ENCODE measurements around the gene A2ML1. TPM values are rescaled to one million over a fixed set of nuclear protein-coding genes. Genes with fewer than 3 reads are reported as not detected.
"Not testable (repeated sequence)": the region's sequence is repeated elsewhere in the genome, so short reads cannot be mapped to it uniquely, and the experiment has no call there.

The A2ML1 gene
- total RNA-seq, 1 donor, result under 0.01 TPM

DNA sequence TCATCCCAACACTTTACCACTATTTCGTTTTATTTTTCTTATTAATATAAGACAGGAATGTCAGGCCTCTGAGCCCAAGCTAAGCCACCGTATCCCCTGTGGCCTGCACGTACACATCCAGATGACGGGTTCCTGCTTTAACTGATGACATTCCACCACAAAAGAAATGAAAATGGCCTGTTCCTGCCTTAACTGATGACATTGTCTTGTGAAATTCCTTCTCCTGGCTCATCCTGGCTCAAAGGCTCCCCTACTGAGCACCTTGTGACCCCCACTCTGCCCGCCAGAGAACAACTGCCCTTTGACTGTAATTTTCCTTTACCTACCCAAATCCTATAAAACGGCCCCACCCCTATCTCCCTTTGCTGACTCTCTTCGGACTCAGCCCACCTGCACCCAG is 12.3 kb upstream of the A2ML1 start:
- not testable (repeated sequence) for H3K36me3 ChIP-seq (ENCODE audit: insufficient read depth, low read length); H3K4me3 ChIP-seq (ENCODE audit: insufficient read depth, low read length); H4K20me1 ChIP-seq (ENCODE audit: insufficient read depth, low read length); H3K4me1 ChIP-seq (ENCODE audit: insufficient read depth, low read length); H3K79me2 ChIP-seq (ENCODE audit: insufficient read depth, low read length); H3K27ac ChIP-seq (ENCODE audit: low read depth, low read length); H3K9me3 ChIP-seq (ENCODE audit: low read depth, low read length); H3K4me2 ChIP-seq (ENCODE audit: insufficient read depth, low read length); H2AFZ ChIP-seq (ENCODE audit: low read length); DNase-seq (ENCODE audit: insufficient read length, low spot score, missing footprints); H3K27me3 ChIP-seq (ENCODE audit: insufficient read depth, low read length)

DNA sequence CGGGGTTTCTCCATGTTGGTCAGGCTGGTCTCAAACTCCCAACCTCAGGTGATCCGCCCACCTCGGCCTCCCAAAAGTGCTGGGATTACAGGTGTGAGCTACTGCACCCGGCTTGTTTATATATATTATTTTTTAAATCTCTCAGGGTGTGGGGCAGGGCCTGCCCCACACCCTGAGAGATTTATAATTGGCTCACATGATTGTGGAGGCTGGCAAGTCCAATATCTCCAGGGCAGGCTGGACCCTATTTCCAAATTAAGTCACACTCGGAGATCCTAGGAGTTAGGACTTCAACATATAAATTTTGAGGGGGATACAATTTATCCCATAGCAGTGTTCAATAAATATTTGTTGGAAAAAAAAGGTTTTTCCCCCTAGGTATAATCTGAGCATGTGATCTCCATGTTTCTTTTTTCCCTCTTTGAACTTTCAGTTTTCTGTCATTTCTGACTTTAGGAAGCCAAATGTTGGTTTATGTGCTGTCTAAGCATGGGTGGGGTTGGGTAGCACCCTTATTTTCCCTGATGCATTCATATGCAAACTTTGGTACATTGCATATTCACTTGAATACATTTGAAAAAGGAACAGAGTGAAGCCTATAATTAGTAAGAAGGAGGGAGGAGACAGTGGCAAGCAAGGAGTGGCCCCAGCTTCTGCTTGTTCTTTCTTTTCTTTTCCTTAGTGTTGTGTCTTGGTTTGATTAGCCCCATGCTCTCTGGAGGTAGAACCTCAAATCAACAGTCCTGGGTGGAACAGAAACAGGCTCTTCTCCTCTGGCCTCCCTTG is 8.7 kb upstream of the A2ML1 start:
- H3K36me3 ChIP-seq (ENCODE audit: insufficient read depth, low read length), result no peaks in the 10 kb centered on the region
- H3K79me2 ChIP-seq (ENCODE audit: insufficient read depth, low read length), result no peaks in the 10 kb centered on the region
- H3K4me3 ChIP-seq (ENCODE audit: insufficient read depth, low read length), result no peak overlapping the region
- H2AFZ ChIP-seq (ENCODE audit: low read length), result no peak overlapping the region
- H3K4me1 ChIP-seq (ENCODE audit: insufficient read depth, low read length), result no peaks in the 10 kb centered on the region
- H4K20me1 ChIP-seq (ENCODE audit: insufficient read depth, low read length), result no peaks in the 10 kb centered on the region
- H3K9me3 ChIP-seq (ENCODE audit: low read depth, low read length), result no peaks in the 10 kb centered on the region
- no peak overlapping the region for H3K27ac ChIP-seq (ENCODE audit: low read depth, low read length)
- H3K4me2 ChIP-seq (ENCODE audit: insufficient read depth, low read length), result no peak overlapping the region
- no peaks in the 10 kb centered on the region for H3K27me3 ChIP-seq (ENCODE audit: insufficient read depth, low read length)
- TF ChIP-seq, protein P1, sequence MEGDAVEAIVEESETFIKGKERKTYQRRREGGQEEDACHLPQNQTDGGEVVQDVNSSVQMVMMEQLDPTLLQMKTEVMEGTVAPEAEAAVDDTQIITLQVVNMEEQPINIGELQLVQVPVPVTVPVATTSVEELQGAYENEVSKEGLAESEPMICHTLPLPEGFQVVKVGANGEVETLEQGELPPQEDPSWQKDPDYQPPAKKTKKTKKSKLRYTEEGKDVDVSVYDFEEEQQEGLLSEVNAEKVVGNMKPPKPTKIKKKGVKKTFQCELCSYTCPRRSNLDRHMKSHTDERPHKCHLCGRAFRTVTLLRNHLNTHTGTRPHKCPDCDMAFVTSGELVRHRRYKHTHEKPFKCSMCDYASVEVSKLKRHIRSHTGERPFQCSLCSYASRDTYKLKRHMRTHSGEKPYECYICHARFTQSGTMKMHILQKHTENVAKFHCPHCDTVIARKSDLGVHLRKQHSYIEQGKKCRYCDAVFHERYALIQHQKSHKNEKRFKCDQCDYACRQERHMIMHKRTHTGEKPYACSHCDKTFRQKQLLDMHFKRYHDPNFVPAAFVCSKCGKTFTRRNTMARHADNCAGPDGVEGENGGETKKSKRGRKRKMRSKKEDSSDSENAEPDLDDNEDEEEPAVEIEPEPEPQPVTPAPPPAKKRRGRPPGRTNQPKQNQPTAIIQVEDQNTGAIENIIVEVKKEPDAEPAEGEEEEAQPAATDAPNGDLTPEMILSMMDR (IDR thresholded peaks at IDR 0.05; ENCODE audit: extremely low read depth, low read depth, low read length), result no peak
- no peak for DNase-seq (ENCODE audit: insufficient read length, low spot score, missing footprints)

DNA sequence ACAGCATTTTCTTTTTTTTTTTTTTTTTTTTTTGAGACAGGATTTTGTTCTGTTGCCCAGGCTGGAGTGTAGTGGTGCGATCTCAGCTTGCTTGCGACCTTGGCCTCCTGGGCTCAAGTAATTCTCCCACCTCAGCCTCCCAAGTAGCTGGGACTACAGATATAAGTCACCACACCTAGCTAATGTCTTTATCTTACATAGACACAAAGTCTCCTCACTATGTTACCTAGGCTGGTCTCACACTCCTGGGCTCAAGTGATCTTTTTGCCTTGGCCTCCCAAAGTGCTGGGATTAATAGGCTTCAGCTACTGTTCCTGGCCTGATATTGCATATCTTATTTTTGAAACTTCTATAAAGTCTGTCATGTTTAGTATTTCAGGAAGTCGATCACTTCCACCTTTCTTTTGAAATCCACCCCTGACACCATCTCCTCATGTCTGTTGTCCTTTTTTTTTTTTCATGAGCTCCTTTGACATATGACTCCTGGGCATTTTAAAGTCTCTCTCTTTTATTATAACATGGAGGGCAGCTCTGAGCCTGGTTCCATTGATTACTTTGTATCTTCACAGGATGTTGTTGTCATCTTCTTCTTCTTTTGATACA is 5.9 kb upstream of the A2ML1 start:
- Histone ChIP-seq H3K27me3 (ENCODE audit: insufficient read depth, low read length) (no peaks in the 10 kb centered on the region), H3K36me3 (ENCODE audit: insufficient read depth, low read length) (no peaks in the 10 kb centered on the region), H3K27ac (ENCODE audit: low read depth, low read length) (no peak overlapping the region), H3K4me1 (ENCODE audit: insufficient read depth, low read length) (no peaks in the 10 kb centered on the region), H2AFZ (ENCODE audit: low read length) (no peak overlapping the region), H4K20me1 (ENCODE audit: insufficient read depth, low read length) (no peaks in the 10 kb centered on the region), H3K4me3 (ENCODE audit: insufficient read depth, low read length) (no peak overlapping the region), H3K9me3 (ENCODE audit: low read depth, low read length) (no peaks in the 10 kb centered on the region), H3K4me2 (ENCODE audit: insufficient read depth, low read length) (no peak overlapping the region), H3K79me2 (ENCODE audit: insufficient read depth, low read length) (no peaks in the 10 kb centered on the region)
- no peak for DNase-seq (ENCODE audit: insufficient read length, low spot score, missing footprints)
- TF ChIP-seq, protein P1 (IDR thresholded peaks at IDR 0.05; ENCODE audit: extremely low read depth, low read depth, low read length), result no peak

DNA sequence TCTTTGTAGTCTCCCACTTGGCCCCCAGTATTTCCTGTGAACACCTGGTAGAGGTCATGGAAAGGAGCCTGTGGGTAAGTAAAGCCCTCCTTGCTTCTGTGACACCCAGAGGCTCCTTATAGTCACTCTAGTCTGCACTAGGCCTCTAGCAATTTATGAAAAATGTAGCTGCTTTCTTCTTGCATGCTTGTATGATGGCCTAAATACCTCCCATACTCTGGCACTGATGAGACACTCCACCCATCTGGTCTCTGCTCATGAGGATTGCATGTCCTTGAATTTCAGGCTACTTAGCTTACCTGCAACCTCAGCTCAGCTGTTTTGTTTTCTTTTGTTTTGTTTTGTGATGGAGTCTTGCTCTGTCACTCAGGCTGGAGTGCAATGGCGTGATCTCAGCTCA is 4.6 kb upstream of the A2ML1 start:
- Histone ChIP-seq H4K20me1 (ENCODE audit: insufficient read depth, low read length) (no peaks in the 10 kb centered on the region), H3K27ac (ENCODE audit: low read depth, low read length) (no peak overlapping the region), H3K36me3 (ENCODE audit: insufficient read depth, low read length) (no peaks in the 10 kb centered on the region), H3K4me1 (ENCODE audit: insufficient read depth, low read length) (no peaks in the 10 kb centered on the region), H3K9me3 (ENCODE audit: low read depth, low read length) (no peaks in the 10 kb centered on the region), H3K4me2 (ENCODE audit: insufficient read depth, low read length) (no peak overlapping the region), H3K79me2 (ENCODE audit: insufficient read depth, low read length) (no peaks in the 10 kb centered on the region), H3K4me3 (ENCODE audit: insufficient read depth, low read length) (no peak overlapping the region), H3K27me3 (ENCODE audit: insufficient read depth, low read length) (no peaks in the 10 kb centered on the region), H2AFZ (ENCODE audit: low read length) (no peak overlapping the region)
- DNase-seq (ENCODE audit: insufficient read length, low spot score, missing footprints), result no peak
- TF ChIP-seq, protein P1 (IDR thresholded peaks at IDR 0.05; ENCODE audit: extremely low read depth, low read depth, low read length), result no peak

Data from osteoblast (primary cell).